Measurements from ENCODE around the gene ACY1.
A peak's percentile ranks its signal among the peaks of the same experiment; 100 is the strongest.

ACY1 gene

GRCh38 chr3:51970606-51971300 is 12.6 kb upstream of the ACY1 start:
- TF ChIP-seq ZFX (IDR thresholded peaks at IDR 0.05; ENCODE audit: borderline replicate concordance), result no peak
- TF ChIP-seq CTCF (IDR thresholded peaks at IDR 0.05), result no peak
- H3K27ac ChIP-seq, result peak overlapping the region; percentile 97

- peak overlapping the region; percentile 97 for H3K27ac ChIP-seq
Observed at GRCh38 chr3:51971350-51971749, 12.0 kb upstream of the ACY1 start.

GRCh38 chr3:51974277-51974962 is 8.9 kb upstream of the ACY1 start:
- peak overlapping the region; percentile 97 for H3K27ac ChIP-seq
- no peak for TF ChIP-seq ZFX (IDR thresholded peaks at IDR 0.05; ENCODE audit: borderline replicate concordance)
- peak; percentile 77 for TF ChIP-seq CTCF (IDR thresholded peaks at IDR 0.05)

More at GRCh38 chr3:51971350-51971749, 12.0 kb upstream of the ACY1 start:
- TF ChIP-seq ZFX (IDR thresholded peaks at IDR 0.05; ENCODE audit: borderline replicate concordance) (no peak), CTCF (IDR thresholded peaks at IDR 0.05) (no peak)

GRCh38 chr3:51974963-51975851 is 8.1 kb upstream of the ACY1 start, which contains the start of gene ABHD14A:
Gene ABHD14A (plus strand): TSS chr3:51975064. CDS start chr3:51975136, 72 bp downstream.
- H3K27ac ChIP-seq, result peak within 1 kb of the TSS; percentile 97
- no peak for TF ChIP-seq ZFX (IDR thresholded peaks at IDR 0.05; ENCODE audit: borderline replicate concordance)
- TF ChIP-seq CTCF (IDR thresholded peaks at IDR 0.05), result no peak

GRCh38 chr3:51975852-51976549 is 7.3 kb upstream of the ACY1 start:
- peak overlapping the region; percentile 97 for H3K27ac ChIP-seq
- TF ChIP-seq ZFX (IDR thresholded peaks at IDR 0.05; ENCODE audit: borderline replicate concordance) (no peak), CTCF (IDR thresholded peaks at IDR 0.05) (no peak)

GRCh38 chr3:51977446-51978142 is 5.7 kb upstream of the ACY1 start:
- TF ChIP-seq CTCF (IDR thresholded peaks at IDR 0.05) (no peak), ZFX (IDR thresholded peaks at IDR 0.05; ENCODE audit: borderline replicate concordance) (no peak)
- peak overlapping the region; percentile 97; the same call in 1 of the 2 replicates for H3K27ac ChIP-seq

All from 22Rv1 (cell line).